Stimulated activated CD8-positive, alpha-beta memory T cell treated with anti-CD3 and anti-CD28 coated beads, Interleukin-4, amount 100 ng/mL, for 24 hours (primary cell): Measurements from ENCODE around the gene RGS7.
"Not testable (repeated sequence)": the region's sequence is repeated elsewhere in the genome, so short reads cannot be mapped to it uniquely, and the experiment has no call there.

Experiments used
- DNase-seq: peaks from one replicate; pipeline ENCODE4 v3.0.0-alpha.2; 2020; ENCODE audit warnings: low read depth

RGS7 gene

GRCh38 chr1:241208910-241209379, 148.1 kb downstream of the RGS7 start:
- DNase-seq = no peak

GRCh38 chr1:241203817-241204216, 153.2 kb downstream of the RGS7 start:
- no peak for DNase-seq

DNA sequence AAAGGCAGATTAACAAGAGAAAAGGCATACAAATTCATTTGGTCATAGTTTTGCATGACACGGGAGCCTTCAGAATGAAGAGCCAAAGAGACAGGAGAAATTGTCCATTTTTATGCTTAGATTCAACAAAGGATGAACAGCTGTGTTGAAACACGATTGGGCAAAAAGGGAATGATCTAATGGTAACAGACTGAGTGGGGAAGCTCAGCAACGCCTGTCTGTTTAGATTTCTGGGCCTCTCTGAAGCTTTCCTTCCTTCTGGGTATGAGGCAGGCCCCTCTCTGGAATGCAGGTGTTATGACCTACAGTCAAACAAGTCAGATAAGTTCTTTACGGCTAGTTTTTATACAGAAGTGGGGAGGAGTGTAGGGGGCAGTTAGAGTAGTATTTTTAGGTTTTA, 154.6 kb downstream of the RGS7 start:
- DNase-seq = no peak

DNA sequence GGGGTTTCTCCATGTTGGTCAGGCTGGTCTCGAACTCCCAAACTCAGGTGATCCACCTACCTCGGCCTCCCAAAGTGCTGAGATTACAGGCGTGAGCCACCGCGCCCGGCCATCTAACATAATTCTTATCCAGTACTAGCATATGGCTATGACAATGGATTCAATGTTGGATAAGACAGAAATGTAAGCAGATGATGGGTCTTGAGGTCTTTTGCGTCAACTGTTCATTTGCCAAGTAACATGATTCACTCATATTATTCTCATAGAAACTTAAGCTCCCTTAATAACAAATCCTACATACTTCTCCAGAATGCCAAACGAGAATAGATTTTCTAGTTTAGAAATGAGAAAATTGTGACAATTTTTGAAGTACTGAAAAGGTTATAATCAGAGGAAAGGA, 170.3 kb downstream of the RGS7 start:
- DNase-seq = no peak

- DNase-seq = no peak
Observed at GRCh38 chr1:241181971-241182370, 175.0 kb downstream of the RGS7 start.

DNA sequence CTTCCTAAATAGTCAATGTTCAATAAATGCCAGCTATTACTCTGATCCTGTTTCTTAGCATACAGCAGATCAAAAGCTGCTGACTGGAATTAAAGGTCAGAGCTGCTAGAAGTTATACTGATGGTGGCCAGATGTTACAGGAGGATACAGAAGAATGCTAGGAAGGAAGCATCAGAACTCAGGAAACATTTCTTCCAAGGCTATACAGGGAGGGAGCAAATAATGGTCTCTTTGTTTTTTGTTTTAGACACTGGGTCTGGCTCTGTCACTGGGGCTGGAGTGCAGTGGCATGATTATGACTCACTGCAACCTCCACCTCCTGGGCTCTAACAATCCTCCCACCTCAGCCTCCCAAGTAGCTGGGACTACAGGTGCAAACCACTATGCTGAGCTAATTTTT, 175.5 kb downstream of the RGS7 start:
- no peak for DNase-seq

GRCh38 chr1:241180569-241180968, 176.4 kb downstream of the RGS7 start:
- DNase-seq = no peak

DNA sequence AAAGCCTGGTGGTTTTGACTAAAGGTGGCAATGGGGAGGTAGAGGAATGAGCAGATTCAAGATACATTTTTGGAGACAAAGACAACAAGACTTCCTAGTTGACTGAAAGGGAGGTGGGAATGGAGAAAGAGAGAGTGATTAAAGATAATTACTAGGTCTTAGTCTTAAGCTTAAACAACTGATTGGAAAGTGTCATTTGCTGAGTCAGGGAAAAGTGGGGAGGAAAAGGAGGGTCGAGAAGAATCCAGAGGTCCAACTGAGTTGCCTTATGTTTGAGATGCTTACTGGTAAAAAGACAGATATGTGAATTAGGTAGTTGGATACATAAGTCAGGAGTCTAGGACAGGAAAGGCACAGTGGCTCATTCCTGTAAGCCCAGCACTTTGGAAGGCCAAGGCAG, 179.3 kb downstream of the RGS7 start:
- no peak for DNase-seq

DNA sequence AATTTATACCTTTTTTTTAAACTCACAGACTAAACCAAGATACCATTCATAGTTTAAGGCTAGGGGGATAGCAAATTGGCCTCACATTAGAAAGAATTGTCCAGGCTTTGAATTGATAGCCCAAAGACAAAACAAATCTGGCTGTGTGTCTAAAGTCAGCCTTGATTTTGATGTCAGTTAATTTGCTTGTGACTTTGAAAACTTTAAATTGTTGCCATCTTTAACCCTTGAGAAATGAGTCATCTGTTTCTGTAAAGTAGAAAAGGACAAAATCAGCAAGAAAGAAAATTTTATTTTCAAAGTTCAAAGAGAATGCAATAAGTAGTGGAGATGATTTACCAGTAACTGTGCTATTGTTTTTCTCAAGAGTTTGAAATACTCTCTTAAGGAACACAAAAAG, 184.5 kb downstream of the RGS7 start:
- DNase-seq = no peak

DNA sequence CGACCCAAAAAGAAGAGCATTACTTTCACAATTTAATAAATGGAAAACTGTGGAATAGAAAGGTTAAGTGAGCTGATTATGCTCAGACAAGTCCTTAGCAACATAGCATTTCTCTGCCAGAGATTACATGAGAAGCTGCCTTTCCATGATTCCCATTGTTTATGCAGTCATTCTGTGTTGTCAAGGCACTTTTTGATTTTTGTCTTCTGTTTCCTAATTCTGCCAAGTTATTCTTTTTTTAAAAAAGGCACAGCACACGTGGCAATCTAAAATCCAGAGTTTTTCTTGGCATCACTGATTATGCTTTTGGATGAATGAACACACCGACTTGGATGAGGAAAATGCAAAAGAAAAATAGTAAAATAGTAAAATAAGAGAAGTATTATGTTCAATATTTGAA, 185.0 kb downstream of the RGS7 start:
- no peak for DNase-seq

DNA sequence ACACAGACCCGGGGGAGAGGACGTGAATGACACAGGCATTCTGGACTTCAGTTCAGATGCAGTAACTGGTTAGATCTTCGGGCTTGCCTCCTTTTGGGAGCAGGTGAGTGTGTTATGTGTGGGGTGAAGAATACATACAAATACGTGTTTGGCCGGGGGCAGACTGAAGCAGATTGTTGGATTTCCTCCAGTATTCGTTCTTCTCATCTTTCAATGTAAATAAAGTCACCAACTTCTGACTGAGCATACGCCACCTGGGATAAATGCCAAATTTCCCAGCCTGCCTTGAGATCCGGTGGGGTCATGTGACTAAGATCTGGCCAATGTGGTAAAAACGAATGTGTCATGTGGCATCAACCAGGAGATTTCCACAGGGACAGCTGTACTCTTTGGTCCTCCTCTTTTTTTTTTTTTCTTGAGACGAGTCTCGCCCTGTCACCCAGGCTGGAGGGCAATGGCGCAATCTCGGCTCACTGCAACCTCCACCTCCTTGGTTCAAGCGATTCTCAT, 189.8 kb downstream of the RGS7 start:
- no peak for DNase-seq

- DNase-seq = no peak
Observed at GRCh38 chr1:241166625-241167024, 190.4 kb downstream of the RGS7 start.

DNA sequence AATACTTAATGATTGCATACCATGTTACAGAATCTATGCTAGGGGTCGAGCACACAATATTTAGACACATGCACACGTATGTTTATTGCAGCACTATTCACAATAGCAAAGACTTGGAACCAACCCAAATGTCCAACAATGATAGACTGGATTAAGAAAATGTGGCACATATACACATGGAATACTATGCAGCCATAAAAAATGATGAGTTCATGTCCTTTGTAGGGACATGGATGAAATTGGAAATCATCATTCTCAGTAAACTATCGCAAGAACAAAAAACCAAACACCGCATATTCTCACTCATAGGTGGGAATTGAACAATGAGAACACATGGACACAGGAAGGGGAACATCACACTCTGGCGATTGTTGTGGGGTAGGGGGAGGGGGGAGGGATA, 191.7 kb downstream of the RGS7 start:
- not testable (repeated sequence) for DNase-seq

- DNase-seq = no peak
Observed at GRCh38 chr1:241163363-241163762, 193.6 kb downstream of the RGS7 start.

DNA sequence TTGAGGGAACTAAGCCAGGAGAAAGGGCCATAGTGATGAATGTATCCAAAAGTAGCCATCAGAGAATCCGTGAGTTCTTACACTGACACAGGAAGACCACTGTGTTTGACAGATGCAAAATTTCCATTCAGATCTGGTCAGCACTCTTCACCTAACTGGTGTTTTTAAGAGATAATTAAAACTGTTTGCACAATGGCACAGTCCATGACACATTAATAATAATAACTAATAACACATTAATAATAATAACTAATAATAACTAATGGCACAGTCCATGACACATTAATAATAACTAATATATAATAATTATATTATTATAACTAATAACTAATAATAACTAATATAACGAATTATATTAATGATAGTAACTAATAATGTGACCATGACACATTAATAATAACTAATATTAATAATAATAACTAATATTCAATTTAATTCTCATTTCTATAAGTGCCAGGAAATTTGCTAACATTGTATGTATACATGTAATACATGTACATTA, 195.8 kb downstream of the RGS7 start:
- no peak for DNase-seq

GRCh38 chr1:241157435-241157834, 199.6 kb downstream of the RGS7 start:
- no peak for DNase-seq

DNA sequence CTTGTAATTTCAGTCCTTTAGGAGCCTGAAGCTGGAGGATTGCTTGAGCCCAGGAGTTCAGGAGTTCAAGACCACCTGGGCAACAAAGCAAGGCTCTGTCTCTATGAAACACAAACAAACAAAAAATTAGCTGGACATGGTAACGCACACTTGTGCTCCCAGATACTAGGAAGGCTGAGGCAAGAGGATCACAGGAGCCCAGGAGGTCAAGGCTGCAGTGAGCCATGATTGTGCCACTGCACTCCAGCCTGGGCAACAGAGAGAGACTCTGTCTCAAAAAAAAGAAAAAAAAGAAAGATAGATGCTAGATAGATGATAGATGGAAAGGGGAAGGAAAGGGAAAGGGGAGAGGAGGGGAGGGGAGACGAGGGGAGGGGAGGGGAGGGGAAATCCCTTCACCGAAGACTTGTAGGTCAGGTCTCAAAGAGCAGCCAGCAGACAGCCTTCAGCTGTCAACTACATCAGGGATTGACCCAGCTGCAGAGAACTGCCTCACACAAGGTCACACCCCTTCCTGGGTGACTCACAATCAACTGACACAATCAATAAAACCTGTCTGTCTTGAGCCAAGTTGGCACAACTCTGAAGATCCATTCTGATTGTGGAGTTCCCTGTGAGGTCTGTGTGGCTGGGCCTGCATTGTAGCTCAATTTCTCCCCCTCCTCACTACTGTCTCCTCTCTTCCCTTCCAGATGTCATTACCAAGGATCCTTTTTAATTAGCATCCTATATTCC, 200.6 kb downstream of the RGS7 start:
- DNase-seq = no peak

DNA sequence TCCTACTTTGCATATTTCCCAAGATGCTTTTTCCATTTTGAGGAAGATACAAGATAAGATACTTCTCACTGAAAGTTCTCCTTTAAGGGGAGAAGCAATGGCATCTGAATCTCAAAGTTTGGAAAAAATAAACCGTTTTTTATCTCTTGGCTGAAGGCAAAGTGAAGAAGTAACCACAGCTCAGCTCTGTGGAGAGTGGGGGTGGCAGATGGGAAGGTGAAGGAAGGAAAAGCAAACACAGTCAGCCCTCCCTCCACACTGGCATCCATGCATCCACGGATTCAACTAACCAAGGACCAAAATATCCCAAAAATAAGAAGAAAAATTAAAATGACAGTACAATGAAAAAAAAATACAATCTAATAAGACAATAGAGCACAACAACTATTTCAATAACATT, 211.1 kb downstream of the RGS7 start:
- DNase-seq = no peak

DNA sequence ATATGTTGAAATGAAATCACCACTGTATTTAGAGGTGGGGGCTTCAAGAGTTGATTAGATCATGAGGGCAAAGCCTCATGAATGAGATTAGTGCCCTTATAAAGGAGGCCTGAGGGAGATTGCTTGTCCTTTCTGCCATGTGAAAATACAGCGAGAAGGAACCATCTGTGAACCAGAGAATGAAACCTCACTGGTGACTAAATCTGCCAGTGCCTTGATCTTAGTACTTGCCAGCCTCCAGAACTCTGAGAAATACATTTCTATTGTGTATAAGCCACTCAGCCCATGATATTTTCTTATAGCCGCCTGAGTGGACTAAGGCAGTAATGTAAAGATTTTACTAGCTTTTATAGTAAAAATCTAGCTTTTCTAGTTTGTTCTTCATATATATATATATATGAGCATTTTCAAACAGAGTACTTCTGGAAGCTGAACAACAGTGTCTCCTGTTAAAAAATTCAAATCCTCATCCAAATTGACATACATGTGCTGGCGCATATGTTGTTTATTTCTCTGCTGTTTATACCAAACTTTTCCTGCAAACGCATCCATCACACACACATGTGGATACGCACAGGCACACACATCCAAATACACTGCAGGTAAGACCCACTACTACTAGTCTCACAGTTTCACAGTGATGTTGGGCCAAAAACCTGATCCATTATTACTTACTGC, 213.1 kb downstream of the RGS7 start:
- DNase-seq = no peak

- no peak for DNase-seq
Observed at GRCh38 chr1:241142493-241142892, 214.5 kb downstream of the RGS7 start.

- not testable (repeated sequence) for DNase-seq
Observed at GRCh38 chr1:241141646-241142045, 215.4 kb downstream of the RGS7 start.

GRCh38 chr1:241140670-241141069, 216.3 kb downstream of the RGS7 start:
- no peak for DNase-seq

DNA sequence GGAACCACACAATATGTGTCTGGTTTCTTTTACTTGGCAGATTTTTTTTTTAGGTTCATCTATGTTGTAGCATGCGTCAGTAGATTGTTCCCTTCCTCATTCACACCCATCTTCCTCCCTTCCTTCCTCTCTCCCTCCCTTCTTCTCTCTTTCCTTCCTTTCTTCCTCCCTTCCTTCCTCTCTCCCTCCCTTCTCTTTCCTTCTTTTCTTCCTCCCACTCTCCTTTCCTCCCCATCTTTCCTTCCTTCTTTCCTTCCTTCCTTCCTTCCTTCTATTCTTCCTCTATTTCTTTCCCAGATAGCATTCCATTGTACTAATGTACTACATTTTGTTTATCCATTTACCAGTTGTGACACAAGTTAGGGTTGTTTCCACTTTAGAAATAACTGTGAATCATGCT, 218.0 kb downstream of the RGS7 start:
- DNase-seq = no peak
